ENCODE measurements around the gene AATK. TPM values are rescaled to one million over a fixed set of nuclear protein-coding genes. Genes with fewer than 3 reads are reported as not detected.

Gene AATK
- total and polyA plus RNA-seq, 2 of the 13 experiments (the other 11 are each of a cell fraction or from before 2014, with no cell fraction given), result 2.9 to 8.4 TPM

- no peak for TF ChIP-seq NFE2L1 (CRISPR knock-in tag; IDR thresholded peaks at IDR 0.05; ENCODE audit: borderline replicate concordance)
- TF ChIP-seq CEBPG (CRISPR knock-in tag; IDR thresholded peaks at IDR 0.05), result no peak
- TF ChIP-seq ZNF556 (CRISPR knock-in tag; IDR thresholded peaks at IDR 0.05; ENCODE audit: borderline replicate concordance), result no peak
- TF ChIP-seq HOXA3 (CRISPR knock-in tag; IDR thresholded peaks at IDR 0.05), result peak; percentile 36; the same call in 1 of the 2 replicates
- no peak for TF ChIP-seq GZF1 (CRISPR knock-in tag; IDR thresholded peaks at IDR 0.05)
- TF ChIP-seq HNF1A (IDR thresholded peaks at IDR 0.05; ENCODE audit: low read depth), result no peak
- TF ChIP-seq HNF1A (CRISPR knock-in tag; IDR thresholded peaks at IDR 0.05; ENCODE audit: borderline replicate concordance), result no peak
- no peak for TF ChIP-seq CEBPZ (IDR thresholded peaks at IDR 0.05; ENCODE audit: low read length)
- TF ChIP-seq UBTF (CRISPR knock-in tag; IDR thresholded peaks at IDR 0.05), result 0 out of 2 replicates have a peak, but pooled peaks have one; percentile 19
- TF ChIP-seq, protein P1, sequence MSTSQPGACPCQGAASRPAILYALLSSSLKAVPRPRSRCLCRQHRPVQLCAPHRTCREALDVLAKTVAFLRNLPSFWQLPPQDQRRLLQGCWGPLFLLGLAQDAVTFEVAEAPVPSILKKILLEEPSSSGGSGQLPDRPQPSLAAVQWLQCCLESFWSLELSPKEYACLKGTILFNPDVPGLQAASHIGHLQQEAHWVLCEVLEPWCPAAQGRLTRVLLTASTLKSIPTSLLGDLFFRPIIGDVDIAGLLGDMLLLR (CRISPR knock-in tag; IDR thresholded peaks at IDR 0.05), result no peak
- TF ChIP-seq RFX5 (IDR thresholded peaks at IDR 0.05; ENCODE audit: low read depth, low read length), result peak; percentile 75
- TF ChIP-seq, protein P2, sequence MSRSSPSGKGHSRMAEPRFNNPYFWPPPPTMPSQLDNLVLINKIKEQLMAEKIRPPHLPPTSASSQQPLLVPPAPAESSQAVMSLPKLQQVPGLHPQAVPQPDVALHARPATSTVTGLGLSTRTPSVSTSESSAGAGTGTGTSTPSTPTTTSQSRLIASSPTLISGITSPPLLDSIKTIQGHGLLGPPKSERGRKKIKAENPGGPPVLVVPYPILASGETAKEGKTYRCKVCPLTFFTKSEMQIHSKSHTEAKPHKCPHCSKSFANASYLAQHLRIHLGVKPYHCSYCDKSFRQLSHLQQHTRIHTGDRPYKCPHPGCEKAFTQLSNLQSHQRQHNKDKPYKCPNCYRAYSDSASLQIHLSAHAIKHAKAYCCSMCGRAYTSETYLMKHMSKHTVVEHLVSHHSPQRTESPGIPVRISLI (CRISPR knock-in tag; IDR thresholded peaks at IDR 0.05; ENCODE audit: borderline replicate concordance), result peak; percentile 95
- TF ChIP-seq ISX (CRISPR knock-in tag; conservative IDR thresholded peaks at IDR 0.05), result no peak
- no peak for TF ChIP-seq FOXA3 (CRISPR knock-in tag; IDR thresholded peaks at IDR 0.05)
- no peak for TF ChIP-seq HDAC2 (CRISPR knock-in tag; IDR thresholded peaks at IDR 0.05)
- TF ChIP-seq ZNF446 (CRISPR knock-in tag; IDR thresholded peaks at IDR 0.05), result no peak
- no peak for TF ChIP-seq ETS1 (CRISPR knock-in tag; IDR thresholded peaks at IDR 0.05)
Observed at GRCh38 chr17:81070541-81071246, 95.3 kb downstream of the AATK start (continued).

Measured in HepG2 (cell line).